GM19023 (cell line): ENCODE measurements around the gene FZR1.
"Not testable (repeated sequence)": the region's sequence is repeated elsewhere in the genome, so short reads cannot be mapped to it uniquely, and the experiment has no call there.

Experiments used
- ATAC-seq: cut with Tn5 transposase; IDR thresholded peaks from one replicate; pipeline ENCODE4 v1.9.1; 2021; ENCODE audit warnings: mild to moderate bottlenecking, moderate library complexity; ENCODE audit not compliant: unreplicated experiment

The FZR1 gene

GRCh38 chr19:3528539-3529211 is 22.6 kb downstream of the FZR1 start:
- no peak for ATAC-seq

GRCh38 chr19:3529299-3529698 is 23.2 kb downstream of the FZR1 start:
- not testable (repeated sequence) for ATAC-seq

- ATAC-seq, result no peak
Observed at GRCh38 chr19:3530389-3530788, 24.3 kb downstream of the FZR1 start.

DNA sequence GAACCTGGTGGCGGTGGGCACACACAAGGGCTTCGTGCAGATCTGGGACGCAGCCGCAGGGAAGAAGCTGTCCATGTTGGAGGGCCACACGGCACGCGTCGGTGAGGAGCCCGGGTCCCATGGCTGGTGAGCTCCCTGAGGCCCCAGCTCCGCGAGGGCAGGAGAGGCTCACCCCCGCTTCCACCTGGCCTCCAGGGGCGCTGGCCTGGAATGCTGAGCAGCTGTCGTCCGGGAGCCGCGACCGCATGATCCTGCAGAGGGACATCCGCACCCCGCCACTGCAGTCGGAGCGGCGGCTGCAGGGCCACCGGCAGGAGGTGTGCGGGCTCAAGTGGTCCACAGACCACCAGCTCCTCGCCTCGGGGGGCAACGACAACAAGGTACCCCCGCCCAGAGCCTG is 25.6 kb downstream of the FZR1 start:
- no peak for ATAC-seq

DNA sequence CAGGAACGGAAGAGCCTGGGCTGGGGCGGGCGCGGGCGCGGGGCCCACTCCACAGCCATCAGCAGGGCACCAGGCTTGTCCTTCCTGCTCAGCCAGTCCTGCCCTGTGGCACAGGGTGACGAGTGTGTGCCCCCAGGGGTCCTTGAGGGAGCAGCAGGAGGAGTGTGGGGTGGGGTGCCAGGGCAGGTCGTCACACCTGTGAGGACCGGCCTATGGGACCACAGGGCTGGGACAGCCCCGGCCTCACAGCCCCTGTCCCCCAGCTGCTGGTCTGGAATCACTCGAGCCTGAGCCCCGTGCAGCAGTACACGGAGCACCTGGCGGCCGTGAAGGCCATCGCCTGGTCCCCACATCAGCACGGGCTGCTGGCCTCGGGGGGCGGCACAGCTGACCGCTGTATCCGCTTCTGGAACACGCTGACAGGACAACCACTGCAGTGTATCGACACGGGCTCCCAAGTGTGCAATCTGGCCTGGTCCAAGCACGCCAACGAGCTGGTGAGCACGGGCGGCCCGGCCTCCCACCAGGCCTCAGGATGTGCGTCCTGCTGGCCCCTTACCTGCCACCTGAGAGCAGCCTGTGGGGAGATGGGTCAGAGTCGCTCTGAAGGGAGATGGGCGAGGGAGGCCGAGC is 26.2 kb downstream of the FZR1 start:
- ATAC-seq, result no peak

GRCh38 chr19:3533033-3533432 is 26.9 kb downstream of the FZR1 start:
- no peak for ATAC-seq

GRCh38 chr19:3533563-3534216 is 27.6 kb downstream of the FZR1 start:
- ATAC-seq, result no peak

DNA sequence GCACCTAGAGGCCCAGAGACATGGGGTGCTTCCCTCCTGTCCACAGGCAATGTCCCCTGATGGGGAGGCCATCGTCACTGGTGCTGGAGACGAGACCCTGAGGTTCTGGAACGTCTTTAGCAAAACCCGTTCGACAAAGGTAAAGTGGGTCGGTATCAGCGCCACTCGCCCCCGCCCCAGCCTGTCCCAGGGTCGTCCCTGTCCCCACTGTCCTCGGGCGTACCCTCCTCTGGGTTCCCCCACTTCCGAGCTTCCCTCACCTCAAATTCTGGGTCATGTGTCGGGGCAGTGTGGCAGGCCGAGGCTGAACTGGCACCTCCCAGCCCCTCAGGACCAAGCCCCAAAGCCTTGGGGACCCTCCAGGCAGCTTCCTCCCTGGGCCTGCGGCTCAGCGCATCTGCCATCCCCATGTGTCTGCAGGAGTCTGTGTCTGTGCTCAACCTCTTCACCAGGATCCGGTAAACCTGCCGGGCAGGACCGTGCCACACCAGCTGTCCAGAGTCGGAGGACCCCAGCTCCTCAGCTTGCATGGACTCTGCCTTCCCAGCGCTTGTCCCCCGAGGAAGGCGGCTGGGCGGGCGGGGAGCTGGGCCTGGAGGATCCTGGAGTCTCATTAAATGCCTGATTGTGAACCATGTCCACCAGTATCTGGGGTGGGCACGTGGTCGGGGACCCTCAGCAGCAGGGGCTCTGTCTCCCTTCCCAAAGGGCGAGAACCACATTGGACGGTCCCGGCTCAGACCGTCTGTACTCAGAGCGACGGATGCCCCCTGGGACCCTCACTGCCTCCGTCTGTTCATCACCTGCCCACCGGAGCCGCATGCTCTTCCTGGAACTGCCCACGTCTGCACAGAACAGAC is 28.5 kb downstream of the FZR1 start:
- no peak for ATAC-seq

GRCh38 chr19:3535235-3535535 is 29.1 kb downstream of the FZR1 start:
- no peak for ATAC-seq

- ATAC-seq, result no peak
Observed at GRCh38 chr19:3535563-3535965, 29.5 kb downstream of the FZR1 start.

GRCh38 chr19:3535981-3536380 is 29.9 kb downstream of the FZR1 start:
- no peak for ATAC-seq

DNA sequence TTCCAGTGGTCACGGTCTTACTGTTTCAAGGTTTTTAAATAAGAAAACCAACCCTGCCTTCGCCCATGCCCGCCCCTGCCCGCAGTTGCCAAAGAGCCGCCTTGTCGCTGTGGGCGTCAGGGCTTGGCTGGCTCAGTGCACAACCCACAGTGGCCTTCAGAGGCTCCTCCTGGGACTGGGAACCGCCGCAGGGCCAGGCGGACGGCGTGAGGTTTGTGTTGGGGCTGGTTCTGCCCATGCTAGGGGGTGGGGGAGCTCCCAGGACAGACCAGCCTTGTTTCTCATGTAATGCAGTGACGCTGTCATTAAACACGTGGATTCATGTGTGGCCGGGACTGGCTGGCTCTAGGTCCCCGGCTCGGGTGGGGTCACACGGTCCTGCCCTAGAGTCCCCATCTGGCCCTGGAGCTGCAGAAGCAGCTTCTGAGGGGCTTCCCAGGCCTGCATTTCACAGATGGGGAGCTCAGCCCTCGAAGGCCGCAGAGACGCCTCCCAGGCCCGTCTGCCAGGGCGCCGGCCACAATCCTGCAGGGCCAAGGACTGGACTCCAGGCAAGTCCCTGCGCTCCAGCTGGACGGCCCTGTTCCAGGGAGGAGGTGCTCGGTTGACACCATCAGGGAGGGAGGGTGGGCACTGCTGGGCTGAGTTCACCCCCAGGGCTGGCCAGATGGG is 30.5 kb downstream of the FZR1 start:
- no peak for ATAC-seq

DNA sequence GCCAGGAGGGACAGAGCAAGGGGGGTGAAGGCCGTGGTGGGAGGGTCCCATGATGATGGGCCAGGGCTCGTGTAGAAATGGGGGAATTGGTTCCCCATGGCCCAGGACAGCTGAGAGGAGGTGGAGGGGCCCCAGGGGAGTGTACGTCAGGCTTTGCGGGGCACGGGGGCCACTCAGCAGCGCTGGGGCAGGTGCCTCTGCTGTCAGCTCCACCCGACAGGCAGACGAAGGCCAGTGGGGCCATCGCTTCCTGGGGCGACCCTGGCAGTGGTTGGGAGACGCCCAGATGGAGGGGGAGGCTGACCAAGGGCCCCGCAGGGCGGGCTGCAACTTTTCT is 31.0 kb downstream of the FZR1 start:
- ATAC-seq, result no peak

- ATAC-seq, result no peak
Observed at GRCh38 chr19:3537438-3538240, 31.5 kb downstream of the FZR1 start.

GRCh38 chr19:3538258-3538929 is 32.3 kb downstream of the FZR1 start:
- ATAC-seq, result no peak

DNA sequence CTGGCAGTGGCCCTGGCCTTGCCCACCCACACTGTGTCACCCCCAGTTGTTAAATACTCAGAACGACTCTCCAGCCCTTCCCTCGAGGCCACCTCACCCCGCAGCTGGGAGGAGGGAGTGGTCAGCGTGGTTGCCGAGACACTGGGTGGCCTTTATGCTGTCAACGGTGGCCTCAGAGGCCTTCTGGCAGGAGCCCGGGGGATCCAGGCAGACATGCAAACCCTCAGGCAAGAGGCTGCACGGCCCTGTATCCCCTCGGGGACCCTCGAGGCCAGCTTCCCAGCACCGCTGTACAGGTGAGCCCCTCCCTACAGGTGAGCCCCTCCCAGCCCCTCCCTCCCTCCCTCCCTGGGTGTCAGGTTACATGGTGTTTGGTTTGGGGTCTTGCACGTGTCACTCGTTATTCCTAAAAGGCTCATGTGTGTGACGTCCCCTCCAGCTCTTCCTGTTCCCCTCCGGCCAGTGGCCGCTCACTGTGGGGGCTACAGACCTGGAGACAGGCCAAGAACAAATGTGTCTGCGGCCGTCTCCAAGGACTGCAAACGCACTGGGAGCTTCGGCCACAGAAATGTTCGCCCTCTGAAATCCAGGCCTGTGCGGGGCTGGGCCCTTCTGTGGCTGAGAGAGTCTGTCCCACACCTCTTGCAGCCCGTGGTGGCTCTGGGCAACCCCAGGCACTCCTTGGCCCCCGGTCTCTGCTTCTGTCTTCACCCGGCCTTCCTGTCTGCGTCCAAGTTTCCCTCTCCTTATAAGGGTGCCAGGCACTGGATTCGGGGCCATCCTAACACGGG is 33.0 kb downstream of the FZR1 start, which contains the start of gene TEKTIP1:
TSS of gene TEKTIP1 (plus strand) at position 210 of the 791 bp plus-strand sequence. CDS start at position 214, 4 bp downstream.
- no peak for ATAC-seq

GRCh38 chr19:3539756-3540118 is 33.6 kb downstream of the FZR1 start:
- no peak for ATAC-seq

- ATAC-seq, result no peak
Observed at GRCh38 chr19:3543150-3544057, 37.3 kb downstream of the FZR1 start.
